ENCODE data around the gene CHCHD4.
"Not testable (repeated sequence)": the region's sequence is repeated elsewhere in the genome, so short reads cannot be mapped to it uniquely, and the experiment has no call there.

The CHCHD4 gene

DNA sequence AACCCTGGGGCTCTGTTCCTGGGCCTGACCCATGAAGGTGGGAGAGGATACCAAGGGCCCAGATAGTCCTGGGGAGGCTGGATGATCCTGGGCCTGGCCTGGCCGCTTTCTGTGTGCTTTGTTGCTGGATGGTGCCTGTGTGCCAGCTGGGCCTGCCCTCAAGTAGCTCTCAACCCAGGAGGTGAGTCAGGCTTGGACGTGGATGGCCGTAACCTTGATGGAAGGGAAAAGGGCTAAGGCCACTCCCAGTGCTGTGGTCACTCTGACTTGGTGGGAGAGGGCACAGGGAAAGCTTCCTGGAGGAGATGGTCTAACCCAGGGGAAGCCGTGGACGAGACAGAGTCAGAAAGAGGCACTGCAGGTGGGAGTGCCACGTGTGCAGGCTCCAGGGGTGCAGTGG, 9.6 kb upstream of the CHCHD4 start:
- no peak for DNase-seq (ENCODE audit: low spot score)

- DNase-seq (ENCODE audit: low spot score): no peak
Observed at GRCh38 chr3:14133876-14134275, 9.2 kb upstream of the CHCHD4 start.

DNA sequence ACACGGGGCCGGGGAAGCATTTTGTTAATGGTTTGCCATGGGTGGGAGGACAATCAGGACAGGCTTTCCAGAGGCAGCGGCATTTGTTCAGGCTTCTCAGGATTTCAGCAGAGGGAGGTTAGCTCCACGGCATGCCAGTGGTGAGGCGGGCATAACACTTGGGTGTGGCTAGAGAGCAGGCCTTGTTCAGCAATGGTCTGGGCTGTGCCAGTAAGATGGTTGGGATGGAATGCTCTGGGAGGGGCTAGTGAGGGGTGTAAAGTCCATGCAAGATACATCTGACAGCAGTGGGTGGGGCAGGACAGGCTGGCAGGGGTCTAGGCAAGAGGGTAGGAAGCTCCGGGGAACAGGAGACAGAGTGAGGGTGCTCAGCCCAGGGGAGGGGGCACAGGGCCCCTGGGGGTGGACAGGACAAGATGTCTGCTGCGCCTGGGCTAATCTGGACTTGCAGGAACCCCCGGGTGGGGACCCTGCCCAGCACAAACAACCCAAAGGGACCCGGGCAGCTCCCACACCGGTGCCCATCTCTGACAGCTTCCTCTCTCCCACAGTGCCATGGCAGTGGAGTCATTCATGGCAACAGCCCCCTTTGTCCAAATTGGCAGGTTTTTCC, 8.6 kb upstream of the CHCHD4 start:
- no peak for DNase-seq (ENCODE audit: low spot score)

DNA sequence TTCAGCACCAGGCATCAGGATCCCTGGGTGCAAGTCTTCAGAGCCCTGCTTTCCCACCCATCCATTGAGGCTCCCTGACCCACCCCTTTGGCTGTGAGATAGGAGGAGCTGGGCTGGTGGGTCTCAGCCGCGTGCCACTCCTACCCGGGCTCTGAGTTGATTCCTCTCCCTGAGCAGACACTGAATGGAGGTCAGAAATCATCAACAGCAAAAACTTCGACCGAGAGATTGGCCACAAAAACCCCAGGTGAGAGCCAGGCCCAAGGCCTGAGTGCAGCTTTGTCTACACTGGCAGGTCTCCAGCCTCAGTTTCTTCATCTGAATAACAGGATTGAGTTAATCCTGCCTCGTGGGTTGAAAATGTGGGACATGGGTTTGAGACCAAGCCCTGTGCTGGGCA, 8.0 kb upstream of the CHCHD4 start:
- no peak for DNase-seq (ENCODE audit: low spot score)

- DNase-seq (ENCODE audit: low spot score): no peak
Observed at GRCh38 chr3:14132120-14132519, 7.5 kb upstream of the CHCHD4 start.

- DNase-seq (ENCODE audit: low spot score): no peak
Observed at GRCh38 chr3:14131134-14131533, 6.5 kb upstream of the CHCHD4 start.

DNA sequence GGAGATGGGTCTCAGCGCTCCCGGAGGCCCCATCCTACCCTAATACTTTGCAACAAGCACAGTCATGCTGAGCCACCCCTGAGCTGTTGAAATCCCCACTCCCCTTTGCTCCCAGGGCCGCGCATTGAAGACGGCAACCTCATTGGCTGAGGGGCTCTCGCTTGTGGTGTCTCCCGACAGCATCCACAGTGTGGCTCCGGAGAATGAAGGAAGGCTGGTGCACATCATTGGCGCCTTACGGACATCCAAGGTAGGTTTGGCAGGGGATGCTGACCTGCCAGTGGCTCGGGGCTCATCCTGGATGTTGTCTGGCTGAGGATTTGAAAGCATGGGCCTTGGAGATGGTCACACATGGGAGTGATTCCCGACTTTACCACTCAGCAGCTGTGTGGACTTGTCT, 6.0 kb upstream of the CHCHD4 start:
- no peak for DNase-seq (ENCODE audit: low spot score)

- DNase-seq (ENCODE audit: low spot score): no peak
Observed at GRCh38 chr3:14130230-14130629, 5.6 kb upstream of the CHCHD4 start.

GRCh38 chr3:14129296-14129695, 4.6 kb upstream of the CHCHD4 start:
- DNase-seq (ENCODE audit: low spot score): no peak

DNA sequence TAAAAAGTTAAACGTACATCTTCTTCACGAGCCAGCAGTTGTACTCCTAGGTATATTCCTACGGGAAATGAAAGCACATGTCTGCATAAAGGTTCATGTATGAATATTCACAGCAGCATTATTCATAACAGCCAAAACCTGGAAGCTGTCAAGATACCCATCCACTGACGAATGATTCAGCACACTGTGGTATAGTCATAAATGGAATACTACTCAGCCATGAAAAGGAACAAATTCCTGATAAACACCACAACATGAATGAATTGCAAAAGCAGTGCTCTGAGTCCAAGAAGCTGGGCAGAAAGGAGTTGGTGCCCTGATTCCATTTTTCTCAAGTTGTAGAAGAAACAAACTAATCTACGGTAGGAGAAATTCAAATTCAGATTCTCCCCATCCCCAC, 4.1 kb upstream of the CHCHD4 start:
- no peak for DNase-seq (ENCODE audit: low spot score)

DNA sequence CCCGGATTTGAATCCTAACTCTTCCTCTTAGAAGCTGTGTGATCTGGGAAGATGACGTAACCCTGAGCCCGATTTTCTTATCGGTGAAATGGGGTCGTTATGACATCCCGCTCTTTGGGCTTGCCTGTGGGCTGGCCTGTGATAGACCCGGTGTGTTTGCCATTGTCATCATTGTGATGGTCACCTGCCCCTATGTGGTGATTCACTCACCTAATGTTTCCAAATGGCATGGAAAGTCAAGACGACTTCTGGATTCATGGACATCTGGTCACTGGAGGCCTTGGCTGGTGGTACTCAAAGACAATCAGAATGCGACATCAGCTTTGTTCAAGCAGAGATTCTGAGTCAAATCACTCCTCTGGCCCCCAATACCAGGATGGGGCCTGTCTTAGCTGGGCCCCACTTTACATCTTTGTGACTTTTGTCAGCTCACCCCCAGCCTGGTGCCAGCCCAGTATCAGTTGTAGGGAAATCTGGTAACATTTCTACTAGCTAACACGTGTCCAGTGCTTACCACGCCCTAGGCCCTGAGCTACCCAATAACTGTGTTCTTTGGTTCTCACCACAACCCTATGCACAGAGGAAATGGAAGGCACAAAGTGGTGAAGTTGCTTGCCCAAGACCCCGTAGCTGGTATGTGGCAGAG, 3.0 kb upstream of the CHCHD4 start:
- DNase-seq (ENCODE audit: low spot score): no peak

DNA sequence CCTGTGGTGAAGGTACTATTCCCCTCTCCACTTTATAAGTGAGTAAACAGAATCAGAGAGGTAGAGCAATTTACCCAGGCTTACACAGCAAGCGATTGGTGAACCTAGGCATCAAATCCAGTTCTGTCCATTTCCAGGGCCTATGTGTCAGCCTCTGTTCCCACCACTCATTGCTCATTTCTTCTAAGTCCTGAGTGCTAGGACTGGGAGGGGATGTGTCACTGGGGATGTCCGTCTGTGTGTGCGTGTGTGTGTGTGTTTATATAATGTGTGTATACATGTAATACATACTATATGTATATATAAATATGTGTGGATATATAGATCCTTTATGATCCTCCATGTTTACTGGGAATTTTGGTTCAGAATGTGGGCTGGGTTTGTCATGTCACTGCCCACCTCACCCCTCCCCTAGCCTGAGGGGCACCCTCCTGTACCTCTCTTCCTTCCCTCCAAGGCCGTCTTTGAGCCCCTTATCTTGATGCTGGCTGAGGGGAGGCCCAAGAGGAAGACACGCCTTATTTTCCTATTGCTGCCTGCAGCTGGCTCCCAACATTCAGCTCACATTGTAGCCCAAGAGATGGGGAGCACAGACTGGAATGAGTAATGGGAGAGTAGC, 2.3 kb upstream of the CHCHD4 start:
- DNase-seq (ENCODE audit: low spot score): no peak

GRCh38 chr3:14126017-14126886, 1.6 kb upstream of the CHCHD4 start:
- no peak for DNase-seq (ENCODE audit: low spot score)

- DNase-seq (ENCODE audit: low spot score): peak; percentile 89
Observed at GRCh38 chr3:14125193-14126016, 735 bp upstream of the CHCHD4 start.

- peak; percentile 39 for DNase-seq (ENCODE audit: low spot score)
Observed at GRCh38 chr3:14124223-14124614, 451 bp downstream of the CHCHD4 start.

DNA sequence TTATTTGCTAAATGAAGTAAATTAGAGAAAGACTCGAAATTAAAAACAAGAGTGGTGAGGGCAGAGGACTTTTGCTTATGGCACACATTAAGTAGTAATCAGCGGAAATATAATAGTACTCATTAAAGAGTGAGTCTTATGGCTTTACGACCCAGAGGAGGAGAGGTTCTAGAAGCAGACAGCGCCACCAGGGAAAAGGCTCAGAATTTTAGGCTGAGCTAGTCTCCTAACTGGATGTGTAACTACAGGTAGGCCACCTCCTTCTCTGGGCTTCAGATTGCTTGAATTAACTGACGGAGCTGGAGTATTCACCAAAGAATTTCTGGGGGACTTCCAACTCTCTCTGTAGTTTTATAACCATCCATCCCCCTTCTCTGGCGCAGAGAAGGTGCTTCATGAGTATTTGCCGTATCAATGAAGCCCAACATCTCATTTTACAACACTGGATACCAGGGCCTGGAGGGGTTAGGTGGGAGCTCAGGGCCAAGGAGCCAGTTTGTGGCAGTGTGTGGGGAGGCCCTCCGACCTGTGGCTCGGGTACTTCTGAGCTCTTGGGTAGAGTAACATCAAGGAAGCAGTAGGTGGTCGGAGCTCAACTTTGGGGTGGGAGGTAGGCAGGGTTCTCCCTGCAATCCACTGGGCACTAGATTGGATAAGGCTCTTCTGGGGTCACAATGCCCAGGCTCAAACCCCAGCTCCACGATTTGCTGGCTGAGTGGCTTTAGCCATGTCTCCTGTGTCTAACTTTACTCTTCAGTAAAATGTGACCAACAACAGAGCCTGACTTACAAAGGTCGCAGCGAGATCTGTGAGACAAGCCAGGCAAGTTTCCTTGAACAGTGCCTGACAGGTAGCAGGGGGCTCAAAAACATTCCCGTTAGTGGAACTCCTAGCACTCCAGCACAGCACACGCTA, 1.1 kb downstream of the CHCHD4 start:
- DNase-seq (ENCODE audit: low spot score): no peak

- DNase-seq (ENCODE audit: low spot score): no peak
Observed at GRCh38 chr3:14122301-14122700, 2.4 kb downstream of the CHCHD4 start.

- no peak for DNase-seq (ENCODE audit: low spot score)
Observed at GRCh38 chr3:14121859-14122258, 2.8 kb downstream of the CHCHD4 start.

DNA sequence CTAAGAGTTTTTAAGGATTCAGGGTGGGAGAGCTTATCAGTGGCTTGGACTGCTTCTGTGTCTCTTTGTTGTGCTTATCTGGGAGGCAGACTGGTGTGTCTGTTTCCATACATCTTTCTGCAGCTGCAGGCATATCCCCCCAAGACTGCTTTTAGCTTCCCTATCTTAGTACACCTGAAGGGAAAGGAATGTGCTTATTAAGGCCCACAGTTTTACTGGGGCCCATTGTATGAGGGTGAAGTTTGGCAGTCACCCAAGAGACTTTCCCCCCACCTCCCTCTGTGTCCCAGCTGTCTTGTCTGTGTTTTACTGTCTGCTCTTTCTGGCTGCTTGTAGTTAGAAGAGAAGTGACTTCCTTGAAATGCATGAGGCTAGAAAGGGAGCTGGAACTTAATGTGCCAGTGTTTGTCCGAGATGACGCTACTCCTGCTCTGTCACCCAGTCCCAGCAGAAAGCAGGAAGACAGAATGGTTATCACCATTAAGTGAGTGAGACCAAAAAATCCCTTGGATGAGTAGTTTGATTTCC, 3.7 kb downstream of the CHCHD4 start:
- DNase-seq (ENCODE audit: low spot score): not testable (repeated sequence)

DNA sequence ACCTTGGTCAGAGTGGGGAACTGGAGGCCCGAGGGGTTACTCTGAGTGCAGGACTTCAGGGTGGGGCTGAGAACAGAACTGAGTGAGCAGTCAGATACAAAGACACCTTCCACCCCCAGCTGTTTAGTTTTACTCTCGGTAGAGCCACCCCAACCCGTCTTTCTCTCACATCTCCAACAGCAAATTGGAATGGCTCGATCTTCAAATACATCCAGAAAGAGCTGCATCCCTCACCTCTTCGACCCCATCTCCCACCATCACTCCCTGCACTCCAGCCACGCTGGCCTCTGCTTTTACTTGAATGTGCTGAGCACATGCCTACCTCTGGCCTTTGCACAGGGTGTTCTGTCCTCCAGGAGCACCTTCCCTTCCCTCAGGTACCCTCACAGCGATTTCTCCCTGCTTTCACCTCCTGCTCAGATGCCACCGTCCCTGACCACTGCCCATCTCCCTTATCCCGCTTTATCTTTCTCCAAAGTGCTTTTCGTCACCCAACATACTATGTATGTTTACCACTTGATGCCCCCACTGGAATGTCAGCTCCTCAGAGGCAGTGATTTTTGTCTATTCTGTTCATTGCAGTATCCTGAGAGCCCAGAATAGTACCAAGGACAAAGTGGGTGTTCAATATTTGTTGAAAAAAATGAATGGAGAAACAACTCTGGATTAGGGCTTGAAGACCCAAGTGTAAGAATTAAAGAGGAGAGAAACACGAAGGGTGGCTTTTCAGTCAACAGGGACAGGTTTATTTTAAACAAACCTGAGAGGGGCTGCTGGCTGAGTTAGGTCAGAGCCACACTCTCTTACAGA, 4.4 kb downstream of the CHCHD4 start:
- DNase-seq (ENCODE audit: low spot score): no peak

All from AG08395 (cell line).